HG03342 (cell line): ENCODE data around the gene VENTX.

Source experiments
- ATAC-seq: cut with Tn5 transposase; IDR thresholded peaks from one replicate; pipeline ENCODE4 v1.9.1; 2021; ENCODE audit warnings: mild to moderate bottlenecking, moderate library complexity; ENCODE audit not compliant: unreplicated experiment

VENTX gene

DNA sequence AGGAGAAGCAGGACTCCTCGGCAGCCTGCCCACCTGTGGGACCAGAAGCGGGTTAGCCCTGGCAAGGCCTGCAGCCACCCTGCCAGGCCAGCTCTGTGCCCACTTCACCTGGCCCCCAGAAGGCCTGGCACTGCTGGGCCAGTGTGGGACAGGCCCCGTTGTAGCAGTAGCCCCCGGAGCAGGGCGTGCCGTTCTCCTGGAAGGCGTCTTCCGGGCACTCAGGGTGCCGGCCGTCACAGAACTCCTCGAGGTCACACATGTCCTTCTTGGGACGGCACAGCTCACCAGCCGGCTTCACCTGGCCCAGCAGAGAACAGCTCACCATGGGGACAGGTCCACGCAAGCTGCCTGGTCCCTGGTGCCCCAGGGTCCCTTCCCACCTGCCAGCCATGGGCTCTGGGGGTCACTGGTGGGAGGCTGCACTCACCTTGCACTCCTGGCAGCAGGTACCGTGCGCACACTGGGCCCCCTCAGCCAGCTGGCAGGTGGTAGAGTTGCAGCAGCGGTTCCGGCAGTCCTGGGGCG lies 33.2 kb downstream of the VENTX start:
- no peak for ATAC-seq

- no peak for ATAC-seq
Observed at GRCh38 chr10:133271521-133272300, 34.1 kb downstream of the VENTX start.

GRCh38 chr10:133272301-133272963 lies 34.8 kb downstream of the VENTX start:
- no peak for ATAC-seq

GRCh38 chr10:133272964-133273420 lies 35.3 kb downstream of the VENTX start:
- no peak for ATAC-seq

GRCh38 chr10:133273534-133274143 lies 36.0 kb downstream of the VENTX start:
- no peak for ATAC-seq

GRCh38 chr10:133274751-133275683 lies 37.4 kb downstream of the VENTX start:
- peak; percentile 40 for ATAC-seq

DNA sequence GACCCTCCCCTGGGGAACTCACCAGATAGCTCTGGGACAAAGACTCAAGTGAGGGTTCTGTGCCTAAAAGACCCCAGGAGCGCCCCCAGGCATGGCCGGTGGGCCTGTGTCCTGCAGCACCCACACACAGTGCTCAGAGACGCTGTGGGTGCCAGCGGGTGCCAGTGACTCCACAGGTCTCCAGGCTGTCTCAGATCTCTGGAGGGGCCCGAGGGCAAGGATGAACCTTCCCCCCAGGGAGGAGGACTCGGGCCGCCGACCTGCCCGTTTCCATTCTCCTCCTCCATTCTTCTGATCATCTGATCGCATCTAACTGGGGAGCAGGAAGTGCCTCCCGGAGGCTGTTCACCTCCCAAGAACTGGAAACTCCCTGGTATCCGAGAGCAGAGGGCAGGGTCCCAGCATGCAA lies 38.0 kb downstream of the VENTX start:
- ATAC-seq: peak; percentile 41

GRCh38 chr10:133276100-133276434 lies 38.4 kb downstream of the VENTX start:
- ATAC-seq: no peak

DNA sequence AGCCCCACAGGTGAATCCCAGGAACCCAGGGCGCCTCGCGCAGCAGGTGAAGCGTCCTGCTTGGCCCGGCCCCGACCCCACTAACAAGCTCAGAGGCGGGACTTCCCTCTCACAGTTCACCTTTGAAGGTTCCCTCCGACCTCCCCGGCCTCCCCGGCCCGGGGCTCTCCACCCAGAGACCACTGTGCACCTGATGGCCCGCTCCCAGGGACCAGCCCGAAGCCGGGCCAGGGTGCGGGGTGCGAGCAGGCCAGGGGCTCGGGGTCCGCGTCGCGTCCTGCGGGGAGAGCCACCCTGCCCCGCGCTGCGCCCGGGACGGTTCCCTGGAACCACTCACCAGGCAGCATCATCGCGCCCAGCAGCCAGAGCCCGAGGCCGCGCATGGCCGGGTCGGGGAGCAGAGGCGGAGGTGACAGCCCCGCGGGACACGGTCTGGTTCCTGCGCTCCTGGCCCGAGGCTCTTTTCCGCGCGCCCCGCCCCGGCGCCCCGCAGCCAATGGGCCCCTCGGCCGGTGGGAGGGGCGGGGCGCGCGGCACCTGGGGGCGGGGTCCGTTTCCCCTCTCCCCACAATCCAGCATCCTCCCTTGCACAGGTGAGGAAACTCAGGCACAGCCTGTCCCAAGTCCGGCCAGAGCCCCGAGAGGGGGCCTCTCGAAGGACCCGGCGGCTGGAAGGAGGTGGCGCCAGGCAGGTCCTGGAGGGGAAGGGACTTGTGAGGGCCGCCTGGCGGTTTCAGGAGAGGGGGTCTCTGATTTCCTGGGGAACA lies 39.0 kb downstream of the VENTX start, which contains the start of gene ADAM8:
ADAM8 (minus strand) TSS at position 434 of the 767 bp plus-strand sequence; CDS start at position 383, 51 bp downstream.
- ATAC-seq: peak; percentile 53

- ATAC-seq: no peak
Observed at GRCh38 chr10:133277277-133277992, 39.8 kb downstream of the VENTX start.

- ATAC-seq: no peak
Observed at GRCh38 chr10:133277993-133278576, 40.4 kb downstream of the VENTX start.

- peak; percentile 41 for ATAC-seq
Observed at GRCh38 chr10:133278577-133279265, 41.1 kb downstream of the VENTX start.

- ATAC-seq: no peak
Observed at GRCh38 chr10:133279326-133280226, 41.9 kb downstream of the VENTX start.

- no peak for ATAC-seq
Observed at GRCh38 chr10:133280391-133281059, 42.9 kb downstream of the VENTX start.

DNA sequence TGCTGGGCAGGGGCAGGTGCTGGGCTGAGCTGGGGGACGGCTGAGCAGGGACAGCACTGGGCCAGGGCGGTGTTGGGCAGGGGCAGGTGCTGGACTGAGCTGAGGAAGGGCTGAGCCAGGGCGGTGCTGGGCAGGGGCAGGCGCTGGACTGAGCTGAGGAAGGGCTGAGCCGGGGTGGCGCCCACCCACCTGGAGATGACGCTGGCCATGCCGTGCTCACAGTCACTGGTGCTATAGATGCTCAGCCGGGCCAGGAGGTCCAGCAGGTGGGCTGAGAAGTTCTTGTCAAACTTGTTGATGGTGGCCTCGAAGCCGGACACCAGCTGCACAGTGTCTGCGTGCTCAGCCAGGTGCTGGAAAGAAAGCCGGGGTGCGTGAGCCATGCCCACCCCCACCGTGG lies 43.4 kb downstream of the VENTX start:
- no peak for ATAC-seq

DNA sequence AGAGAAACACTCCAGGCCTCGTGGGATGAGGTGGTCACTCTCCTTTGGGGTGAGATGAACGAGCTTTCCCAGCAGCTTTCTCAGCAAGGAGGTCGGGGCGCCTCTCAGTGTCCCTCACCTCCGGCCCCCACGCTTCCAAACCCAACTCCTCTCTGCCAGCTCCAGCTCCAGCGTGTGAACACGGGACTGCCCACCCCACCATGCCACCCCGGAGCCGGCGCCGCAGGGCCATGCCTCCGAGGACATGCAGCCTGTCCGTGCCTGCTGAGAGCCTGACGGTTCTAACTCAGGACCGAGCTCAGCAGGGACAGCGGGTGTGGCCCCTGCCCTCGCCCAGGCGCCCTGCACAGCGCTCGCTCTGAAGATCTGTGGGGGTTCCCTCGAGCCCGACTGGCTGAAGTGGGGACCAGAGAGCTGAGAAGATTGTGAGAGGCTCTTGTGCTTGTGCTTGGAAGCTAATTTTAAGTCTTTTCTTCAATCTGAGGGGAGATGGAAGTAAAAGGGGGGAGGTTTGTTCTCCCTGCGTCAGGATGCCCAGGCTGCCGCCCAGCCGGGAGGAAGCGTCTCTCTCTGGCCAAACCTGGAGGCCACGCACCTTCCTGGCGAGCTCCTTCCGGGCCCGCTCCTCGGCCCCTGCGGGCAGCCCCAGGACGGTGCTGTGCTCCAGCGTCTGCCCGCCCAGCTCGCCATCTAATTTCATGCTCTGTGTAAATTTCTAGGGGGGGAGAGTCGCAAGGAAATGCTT lies 44.1 kb downstream of the VENTX start:
- no peak for ATAC-seq
